Right forelimb (tissue), 1 donor: ENCODE data around the gene GLT8D2.
A peak's percentile ranks its signal among the peaks of the same experiment; 100 is the strongest.

ENCODE experiments used
- DNase-seq: peaks from one replicate; pipeline ENCODE4 v3.0.0-alpha.2; 2018

Gene GLT8D2

DNA sequence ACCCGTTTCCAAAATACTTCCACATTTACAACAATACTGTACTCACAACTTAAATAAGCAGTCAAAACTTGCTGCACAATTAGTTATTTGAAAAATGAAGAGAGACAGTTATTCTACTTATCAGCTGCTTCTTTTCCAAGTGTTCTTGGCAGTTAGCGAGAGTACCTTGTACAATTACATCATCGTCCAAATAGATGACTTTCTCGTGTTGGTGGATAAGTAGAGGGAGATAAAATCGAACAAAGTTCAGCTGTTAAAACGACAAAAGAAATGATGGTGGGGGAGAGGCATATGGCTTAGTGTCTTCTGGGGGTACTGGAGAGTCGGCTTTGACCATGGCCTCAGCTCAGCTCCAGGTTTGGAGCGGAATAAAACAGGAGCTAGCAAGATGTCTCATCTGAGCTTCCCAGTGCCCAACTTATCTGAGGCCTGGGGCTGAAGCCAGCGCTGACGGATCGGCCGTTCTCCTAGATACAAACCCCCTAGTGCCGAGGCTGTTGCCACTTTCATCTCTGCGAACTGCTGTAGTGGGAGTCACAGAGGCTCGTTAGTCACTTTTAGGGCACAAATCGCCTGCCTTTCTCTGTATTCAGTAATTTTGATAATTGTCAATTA, 52.6 kb downstream of the GLT8D2 start:
- no peak for DNase-seq

DNA sequence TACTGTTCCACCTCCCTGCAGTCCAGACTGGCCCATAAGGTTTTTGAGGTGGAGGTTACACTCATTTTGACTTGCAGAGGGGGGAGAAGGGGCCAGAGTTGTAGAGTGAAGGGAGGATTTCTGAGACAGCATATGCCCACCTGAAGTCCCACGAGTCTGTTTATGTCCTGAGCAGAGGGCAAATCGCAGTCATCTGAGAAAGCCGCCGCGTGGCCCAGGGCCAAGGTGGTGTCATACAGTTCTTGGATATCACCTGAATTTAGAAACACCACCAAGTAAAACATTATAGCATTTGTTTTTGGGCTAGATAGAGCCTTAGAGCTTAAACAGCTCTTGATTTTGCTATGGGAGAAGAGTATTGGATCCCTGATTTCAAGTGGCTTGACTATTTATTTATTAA, 53.4 kb downstream of the GLT8D2 start:
- DNase-seq: no peak

DNA sequence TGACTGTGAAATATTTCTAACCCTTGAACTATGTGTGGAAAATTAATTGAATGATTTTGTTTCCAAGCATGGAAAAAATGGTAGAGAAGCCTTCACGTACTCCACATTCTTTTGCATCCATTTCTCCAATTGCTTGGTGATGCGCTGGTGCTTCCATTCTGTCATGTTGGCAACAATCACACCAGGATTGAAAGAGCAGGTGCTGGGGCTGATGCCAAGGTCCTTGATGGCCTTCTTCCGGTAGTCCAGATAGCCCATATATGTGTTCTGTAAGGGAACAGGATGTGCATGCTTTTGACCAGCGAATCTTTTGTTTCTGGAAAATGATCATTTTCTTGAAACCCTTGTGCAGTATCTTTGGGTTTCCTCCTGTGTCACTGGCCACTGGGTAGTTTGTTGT, 55.8 kb downstream of the GLT8D2 start:
- DNase-seq: no peak

DNA sequence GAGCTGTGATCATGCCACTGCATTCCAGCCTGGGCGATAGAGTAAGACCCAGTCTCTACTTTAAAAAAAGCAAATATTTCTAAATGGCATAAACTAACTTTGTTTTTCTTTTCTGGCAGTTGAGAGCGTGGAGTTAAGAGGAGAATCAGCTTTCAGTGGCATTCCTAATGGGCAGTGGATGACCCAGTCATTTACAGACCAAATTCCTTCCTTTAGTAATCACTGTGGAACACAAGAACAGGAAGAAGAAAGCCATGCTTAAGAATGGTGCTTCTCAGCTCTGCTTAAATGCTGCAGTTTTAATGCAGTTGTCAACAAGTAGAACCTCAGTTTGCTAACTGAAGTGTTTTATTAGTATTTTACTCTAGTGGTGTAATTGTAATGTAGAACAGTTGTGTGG, 63.2 kb downstream of the GLT8D2 start:
- DNase-seq: no peak

DNA sequence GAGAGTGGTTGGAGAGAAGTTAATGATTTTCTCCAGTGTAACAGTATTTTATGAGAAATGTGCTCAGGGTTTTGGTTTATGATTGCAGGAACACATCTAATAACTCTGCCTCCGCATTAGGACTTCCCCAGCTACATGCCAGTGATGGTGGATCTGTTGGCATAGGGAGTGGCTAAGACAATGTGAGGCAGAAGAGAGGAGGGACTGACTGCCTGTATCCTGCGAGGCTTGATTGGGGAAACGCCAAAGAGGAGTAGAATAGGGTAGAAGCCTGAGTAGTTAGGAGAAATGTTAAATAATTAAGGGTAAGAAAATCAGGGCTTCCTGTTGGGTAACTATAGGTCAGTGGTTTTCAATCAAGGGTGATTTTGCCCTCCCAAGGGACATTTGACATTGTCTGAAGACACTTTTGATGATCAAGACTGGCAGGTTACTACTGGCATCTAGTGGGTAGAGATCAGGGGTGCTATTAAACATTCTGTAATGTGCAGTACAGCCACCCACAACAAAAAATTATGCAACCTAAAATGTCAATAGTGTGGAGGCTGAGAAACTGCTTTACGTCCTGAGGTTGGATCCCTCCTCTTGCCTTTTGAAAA, 71.5 kb downstream of the GLT8D2 start:
- DNase-seq: no peak

DNA sequence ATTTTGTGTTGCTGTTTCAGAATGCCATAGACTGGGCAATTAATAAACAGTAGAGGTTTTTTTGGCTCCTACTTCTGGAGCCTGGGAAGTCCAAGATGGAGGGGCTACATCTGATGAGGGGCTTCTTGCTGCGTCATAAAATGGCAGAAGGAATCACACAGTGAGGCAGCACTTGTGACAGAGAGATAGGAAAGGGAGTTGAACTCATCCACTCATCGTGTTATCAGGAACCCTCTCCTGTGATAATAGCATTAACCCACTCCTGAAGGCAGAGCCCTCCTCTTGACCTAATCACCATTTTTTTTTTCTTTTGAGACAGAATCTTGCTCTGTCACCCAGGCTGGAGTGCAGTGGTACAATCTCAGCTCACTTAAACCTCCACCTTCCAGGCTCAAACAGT, 74.6 kb downstream of the GLT8D2 start:
- DNase-seq: no peak

DNA sequence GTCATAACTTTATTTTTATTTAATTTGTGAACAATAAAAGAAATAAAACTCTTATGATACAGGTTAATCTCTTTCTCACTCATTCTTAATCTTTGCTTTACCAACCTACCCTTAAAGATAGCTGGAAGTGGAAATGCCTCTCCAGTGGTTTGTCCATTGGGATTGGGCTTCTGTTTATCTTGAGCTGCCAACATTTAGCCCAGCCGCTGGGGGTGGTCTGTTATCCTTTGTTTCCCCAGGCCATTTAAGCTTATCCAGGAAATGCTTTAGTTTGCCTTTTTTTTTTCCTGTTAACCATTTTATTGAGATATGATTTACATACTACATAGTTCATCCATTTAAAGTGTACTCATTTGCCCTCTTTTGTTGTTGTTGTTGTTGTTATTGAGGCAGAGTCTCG, 76.1 kb downstream of the GLT8D2 start:
- no peak for DNase-seq

DNA sequence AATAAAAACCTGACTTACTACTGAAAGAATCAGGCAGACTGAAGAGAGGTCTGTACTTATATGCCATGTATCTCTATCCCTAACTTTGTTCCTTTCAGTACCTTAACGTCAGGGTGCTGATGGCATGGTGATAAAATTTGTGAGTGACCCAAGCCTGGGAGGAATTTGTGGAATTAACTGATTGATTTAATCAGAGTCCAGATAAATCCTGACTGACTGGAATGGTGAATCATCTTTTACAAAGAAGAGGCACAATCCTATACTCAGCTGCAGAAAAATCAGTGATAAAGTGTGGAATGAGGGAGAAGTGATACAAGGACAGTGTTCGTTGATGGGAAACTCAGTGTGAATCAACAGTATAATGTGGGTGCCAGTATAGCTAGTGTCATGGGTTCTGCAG, 80.6 kb downstream of the GLT8D2 start:
- no peak for DNase-seq

DNA sequence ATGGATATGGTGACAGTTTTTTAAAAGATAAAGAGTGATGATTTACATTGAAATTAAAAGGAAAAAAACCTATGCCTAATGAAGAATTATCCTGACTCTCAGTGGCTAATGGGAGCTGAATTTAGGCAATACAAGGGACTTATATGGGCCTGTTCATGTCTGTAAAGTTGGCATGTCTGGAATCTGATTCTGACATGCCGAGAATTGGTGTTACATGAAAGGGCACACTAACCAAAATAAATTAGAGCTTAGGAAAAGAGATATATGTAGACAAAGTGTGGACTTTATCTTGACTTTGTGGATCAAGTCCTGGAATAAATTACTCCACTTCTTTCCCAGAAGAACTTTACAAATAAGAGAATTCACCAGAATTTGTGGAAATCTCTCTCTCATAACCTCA, 83.3 kb downstream of the GLT8D2 start:
- no peak for DNase-seq

DNA sequence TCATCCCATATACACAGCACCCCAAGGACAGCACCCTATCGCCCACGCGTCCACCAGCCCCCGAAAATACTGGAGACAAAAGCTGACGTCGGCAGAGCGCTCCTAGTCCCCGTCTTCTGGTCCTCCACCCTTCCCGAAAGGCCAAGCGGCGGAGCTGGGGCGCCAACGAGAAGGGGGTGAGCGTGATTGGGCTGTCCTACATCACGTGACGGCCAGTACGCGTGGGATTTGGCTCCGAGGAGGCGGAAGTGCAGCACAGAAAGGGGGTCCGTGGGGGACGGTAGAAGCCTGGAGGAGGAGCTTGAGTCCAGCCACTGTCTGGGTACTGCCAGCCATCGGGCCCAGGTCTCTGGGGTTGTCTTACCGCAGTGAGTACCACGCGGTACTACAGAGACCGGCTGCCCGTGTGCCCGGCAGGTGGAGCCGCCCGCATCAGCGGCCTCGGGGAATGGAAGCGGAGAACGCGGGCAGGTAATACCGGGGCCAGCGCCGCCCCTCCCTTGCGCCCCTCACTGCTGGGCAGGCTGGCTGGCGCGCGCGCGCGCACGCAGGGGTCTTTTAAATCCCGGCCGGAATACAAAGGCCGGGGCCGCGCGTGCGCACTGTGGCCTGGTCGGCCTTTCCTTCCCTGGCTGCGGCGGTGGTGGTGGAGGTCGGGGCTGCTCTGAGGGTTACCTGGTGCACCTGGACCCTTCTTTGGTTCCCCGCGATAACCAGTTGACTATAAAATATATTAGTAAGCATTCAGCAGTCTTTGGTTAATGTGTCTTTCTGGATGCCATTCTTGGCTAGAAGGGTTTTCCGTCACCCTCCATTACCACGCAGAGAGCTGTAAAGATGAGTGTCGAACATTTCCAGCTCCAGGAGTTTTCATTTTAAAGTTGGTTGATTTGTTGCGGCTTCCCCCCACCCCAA, 84.1 kb downstream of the GLT8D2 start, which contains the start of gene TDG:
Gene TDG, plus strand, starts transcription at position 283 of the 915 bp plus-strand sequence. Its CDS starts 166 bp downstream, at position 449.
- DNase-seq: peak; percentile 99

DNA sequence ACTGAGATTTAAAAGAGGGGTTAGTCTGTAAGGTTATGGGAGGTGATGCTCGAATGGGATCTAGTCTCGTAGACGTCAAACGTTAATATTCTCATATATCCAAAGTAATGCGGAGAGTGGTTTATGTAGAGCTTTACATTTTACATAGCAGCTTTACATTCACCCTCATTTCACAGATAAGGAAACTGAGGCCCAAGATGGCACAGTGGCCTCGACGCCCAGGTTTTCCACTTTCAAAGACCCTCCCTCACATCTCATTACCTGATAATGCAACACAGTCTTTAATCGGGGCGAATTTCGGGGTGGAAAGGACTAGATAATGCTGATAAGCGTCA, 84.8 kb downstream of the GLT8D2 start:
- no peak for DNase-seq

DNA sequence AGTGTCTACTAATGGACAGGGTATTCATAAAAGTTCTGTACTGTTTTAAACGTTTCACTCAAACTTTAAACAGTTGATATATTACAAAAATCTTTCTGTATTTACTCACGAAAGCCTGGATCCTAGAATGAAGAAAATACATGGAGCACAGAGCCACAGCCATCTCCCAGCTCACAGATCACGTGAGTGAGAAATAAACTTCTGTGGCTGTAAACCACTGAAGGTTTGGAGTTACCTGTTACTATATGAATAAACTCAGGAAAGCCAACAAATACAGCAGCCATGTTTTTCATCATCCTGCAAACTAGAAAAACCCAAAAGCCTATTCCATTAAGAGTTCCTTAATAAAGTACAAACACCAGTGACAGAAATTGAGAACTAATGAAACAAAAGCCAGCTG, 85.2 kb downstream of the GLT8D2 start:
- no peak for DNase-seq

DNA sequence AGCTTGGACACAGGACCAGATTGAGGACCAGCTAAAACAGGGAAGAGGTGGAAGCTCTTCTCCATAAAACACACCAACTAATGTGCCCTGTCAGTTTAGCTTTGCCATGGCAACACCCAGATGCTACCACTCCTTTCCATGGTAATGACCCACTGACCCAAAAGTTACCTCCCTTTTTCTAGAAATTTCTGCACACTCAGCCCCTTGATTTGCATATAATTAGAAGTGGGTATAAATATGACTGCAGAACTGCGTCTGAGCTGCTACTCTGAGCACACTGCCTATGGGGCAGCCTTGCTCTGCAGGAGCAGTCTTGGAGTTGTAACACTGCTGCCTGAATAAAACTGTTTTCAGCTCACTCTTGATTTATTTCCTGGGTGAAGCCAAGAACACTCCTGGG, 87.5 kb downstream of the GLT8D2 start:
- DNase-seq: no peak

DNA sequence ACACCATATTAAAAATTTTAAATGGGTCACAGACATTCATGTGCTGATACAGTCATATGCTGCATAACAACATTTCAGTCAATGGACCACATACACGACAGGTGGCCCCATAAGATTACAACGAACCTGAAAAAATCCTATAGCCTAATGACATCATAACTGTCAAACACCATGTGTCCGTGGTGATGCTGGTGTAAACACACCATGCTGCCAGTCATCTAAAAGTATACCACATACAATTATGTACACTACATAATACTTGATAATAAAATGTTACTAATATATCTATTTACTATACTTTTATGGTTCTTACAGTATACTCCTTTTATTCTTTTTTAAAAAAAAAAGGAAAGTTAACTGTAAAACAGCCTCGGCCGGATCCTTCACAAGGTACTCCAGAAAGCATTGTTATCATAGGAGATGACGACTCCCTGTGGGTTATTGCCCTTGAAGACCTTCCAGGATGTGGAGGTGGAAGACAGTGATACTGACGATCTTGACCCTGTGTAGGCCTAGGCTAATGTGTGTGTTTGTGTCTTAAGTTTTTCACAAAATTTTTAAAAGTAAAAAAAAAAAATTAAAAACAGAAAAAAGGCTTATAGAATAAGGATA, 89.3 kb downstream of the GLT8D2 start:
- no peak for DNase-seq

DNA sequence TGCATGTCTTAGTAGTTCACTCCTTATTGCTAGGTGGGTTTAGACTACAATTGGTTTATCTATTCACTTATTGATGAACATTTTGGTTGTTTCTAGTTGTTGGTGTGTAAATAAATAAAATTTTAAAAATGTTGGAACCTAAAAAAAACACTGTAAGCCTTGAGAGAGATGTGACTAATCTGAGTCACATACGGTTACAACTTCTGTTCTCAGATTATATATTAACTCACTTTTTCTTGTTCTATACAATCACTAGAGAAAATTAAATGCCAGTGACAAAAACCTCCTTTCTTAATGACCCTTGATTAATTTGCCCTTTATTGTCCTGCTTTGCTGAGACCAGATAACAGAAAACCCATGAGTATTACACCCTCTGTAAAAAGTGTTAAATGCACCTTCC, 91.4 kb downstream of the GLT8D2 start:
- DNase-seq: no peak

DNA sequence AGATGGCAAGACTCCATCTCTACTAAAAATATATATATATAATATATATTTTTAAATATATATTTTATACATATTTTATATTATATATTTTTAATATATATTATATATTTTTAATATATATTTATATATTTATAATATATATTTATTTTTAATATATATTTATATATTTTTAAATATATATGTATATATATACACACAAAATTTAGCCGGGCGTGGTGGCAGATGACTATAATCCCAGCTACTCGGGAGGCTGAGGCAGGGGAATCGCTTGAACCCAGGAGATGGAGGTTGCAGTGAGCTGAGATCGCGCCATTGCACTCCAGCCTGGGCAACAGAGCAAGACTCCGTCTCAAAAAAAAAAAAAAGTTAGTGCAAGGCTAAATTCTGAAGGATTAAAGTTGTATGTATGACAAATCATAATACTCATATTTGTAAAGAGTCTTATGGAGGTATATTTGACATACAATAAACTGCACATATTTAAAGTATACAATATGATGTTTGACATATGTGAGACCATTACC, 92.1 kb downstream of the GLT8D2 start:
- DNase-seq: no peak

DNA sequence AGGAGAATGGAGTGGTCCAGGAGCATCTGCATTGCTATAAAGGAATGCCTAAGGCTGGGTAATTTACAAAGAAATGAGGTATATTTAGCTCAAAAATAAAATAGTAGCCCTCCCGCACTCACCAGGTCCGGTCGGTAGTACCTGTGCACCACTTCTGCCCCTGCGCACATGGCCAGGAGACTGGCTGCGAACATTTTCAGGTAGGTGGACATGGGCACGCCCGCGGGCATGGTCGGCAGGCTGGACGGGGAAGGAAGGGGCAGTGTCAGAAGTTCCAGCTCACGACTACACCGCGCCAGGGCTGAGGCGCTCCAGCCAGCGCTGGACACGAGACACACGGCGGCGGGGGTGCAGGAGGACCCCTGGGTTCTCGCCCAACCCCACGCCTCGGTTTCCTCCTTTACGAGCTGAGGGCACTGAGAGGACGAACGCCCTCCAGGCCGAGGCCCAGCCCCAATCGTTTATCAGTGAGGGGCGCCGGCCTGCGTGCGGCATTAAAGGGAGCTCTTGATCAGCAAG, 93.4 kb downstream of the GLT8D2 start:
- no peak for DNase-seq

DNA sequence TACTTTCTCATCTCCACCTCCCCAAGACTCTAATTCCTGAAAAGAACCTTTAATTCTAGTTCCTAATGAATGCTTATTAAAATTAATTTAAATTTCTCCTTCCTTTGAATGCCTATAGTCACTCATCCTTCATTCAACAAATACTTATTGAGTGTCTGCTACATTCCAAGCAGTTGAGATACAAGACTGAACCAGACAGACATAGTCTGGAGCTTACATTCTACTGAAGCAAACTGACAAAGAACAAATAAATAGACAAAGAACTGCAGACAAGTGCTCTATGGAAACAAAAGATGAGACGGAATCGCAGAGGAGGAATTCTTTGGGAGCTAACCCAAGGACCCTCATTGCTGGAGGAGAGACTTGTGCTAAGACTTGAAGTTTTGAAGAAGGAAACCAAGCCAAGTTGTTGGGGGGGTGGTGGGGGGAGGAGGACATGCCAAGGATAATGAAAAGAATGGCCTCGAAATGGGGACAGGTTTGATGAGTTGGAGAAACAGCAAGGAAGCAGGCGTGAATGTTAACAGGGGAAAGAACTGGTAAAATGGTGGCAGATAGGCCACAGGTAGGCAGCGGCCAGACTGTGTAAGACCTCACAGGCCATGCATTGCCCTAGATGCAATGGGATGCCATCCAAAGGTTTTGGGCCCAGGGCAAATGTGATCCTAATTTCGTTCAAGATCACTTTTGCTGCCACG, 94.0 kb downstream of the GLT8D2 start:
- no peak for DNase-seq

DNA sequence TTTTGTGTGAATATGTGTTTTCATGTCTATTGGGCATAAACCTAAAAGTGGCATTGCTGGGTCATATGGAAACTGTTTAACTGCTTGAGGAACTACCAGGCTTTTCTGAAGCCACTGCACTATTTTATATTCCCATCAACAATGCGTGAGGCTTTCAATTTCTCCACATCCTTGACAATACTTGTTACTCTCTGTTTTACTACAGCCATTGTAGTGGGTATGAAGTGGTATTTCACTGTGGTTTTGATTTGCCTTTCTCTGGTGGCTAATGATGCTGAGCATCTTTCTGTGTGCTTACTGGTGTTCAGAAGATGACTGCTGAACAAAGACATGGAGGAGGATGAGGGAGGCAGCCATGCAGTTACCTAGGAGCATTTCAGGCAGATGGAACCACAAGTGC, 97.5 kb downstream of the GLT8D2 start:
- DNase-seq: no peak

DNA sequence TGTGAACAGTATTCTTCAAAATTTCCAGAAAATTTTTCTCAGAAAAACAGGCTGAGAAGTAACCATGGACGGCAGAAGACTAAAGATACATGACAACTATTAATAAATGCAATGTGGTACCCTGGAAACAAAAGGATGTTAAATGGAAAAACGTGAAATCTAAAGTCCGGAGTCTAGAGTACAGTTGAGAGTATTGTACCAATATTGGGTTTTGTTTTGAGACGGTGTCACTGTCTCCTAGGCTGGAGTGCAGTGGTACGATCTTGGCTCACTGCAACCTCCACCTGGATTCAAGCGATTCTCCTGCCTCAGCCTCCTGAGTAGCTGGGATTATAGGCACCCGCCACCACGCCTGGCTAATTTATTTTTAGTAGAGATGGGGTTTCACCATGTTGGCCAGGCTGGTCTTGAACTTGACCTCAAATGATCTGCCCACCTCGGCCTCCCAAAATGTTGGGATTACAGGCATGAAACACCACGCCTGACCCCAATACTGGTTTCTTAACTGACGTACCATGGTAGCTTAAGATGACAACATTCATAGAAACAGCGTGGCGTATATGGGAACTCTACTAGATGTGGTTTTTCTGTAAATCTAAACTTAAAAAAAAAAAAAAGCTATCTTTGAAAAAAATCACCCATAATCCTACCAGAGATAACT, 101.1 kb downstream of the GLT8D2 start:
- no peak for DNase-seq

DNA sequence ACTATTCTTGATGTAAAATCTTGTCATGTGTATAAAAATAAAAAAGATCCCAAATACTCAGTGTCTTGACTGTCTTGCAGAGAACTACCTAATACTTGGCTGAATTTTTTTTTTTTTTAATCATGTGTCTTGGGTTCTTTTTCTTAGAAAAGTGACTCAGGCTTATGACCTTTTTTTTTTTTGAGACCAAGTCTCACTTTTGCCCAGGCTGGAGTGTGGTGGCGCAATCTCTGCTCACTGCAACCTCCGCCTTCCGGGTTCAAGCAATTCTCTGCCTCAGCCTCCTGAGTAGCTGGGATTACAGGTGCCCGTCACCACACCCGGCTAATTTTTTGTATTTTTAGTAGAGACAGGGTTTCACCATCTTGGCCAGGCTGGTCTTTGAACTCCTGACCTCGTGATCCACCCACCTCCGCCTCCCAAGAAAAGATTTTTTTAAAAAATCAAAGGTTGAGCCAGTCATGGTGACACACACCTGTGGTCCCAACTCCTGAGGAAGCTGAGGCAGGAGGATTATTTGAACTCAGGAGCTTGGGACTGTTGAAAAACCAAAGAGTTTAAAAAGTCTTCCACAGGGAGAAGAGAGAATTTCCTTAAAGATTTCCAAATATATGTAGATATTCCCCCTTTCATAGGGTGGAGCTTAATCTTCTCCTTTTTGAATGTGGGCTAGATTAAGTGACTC, 102.0 kb downstream of the GLT8D2 start:
- no peak for DNase-seq
